T47D (cell line): ENCODE results near the gene SCYGR5.
A peak's percentile ranks its signal among the peaks of the same experiment; 100 is the strongest.

ENCODE experiments used
- DNase-seq, 2 experiments: peaks; one replicate each; pipeline versions ENCODE4 v3.0.0 to v3.0.0-alpha.2; 2011 to 2012; ENCODE audit warnings: low read depth in 1 of 2, low spot score in 1 of 2
- JUND ChIP-seq: IDR thresholded peaks from 2 replicates; pipeline ENCODE4 v1.6.1; 2012; ENCODE audit warnings: low read depth
- in situ Hi-C: cut with HindIII; loops from 2 replicates; pipeline ENCODE4 v1.10.0; 2016; ENCODE audit warnings: low sequenced_read_pairs, low pct_unique_long_range_greater_than_20kb

The SCYGR5 gene

DNA sequence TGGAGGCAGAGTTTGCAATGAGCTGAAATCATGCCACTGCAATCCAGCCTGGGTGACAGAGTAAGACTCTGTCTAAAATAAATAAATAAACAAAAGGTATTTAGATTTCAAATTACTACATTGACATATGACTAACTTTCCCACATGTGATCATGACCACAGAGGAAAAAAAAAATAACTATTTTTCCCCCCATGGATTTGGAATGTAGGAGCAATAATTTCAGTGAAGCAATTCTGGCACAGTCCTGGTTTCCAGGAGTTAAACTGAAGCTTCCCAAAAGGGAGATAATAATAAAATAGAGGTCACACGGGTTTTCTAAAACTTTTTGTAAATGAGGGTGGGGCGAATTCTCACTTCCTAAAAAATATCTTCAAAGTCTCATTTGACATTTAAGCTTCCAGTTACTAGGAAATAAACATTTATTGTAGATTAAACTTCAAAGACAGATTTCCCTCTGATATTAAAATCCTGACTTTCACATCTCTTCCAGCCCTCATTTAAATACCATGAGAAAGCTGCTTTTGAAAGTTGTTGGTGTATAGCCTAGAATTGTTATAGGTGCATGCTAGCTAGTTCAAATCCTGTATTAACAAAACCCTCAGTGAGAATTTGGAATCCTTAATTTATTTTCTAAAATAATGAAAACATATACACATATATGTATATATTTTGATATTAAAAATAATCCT lies 30.5 kb downstream of the SCYGR5 start:
- in situ Hi-C loops: no loop called here
- no peak for DNase-seq
- TF ChIP-seq JUND: no peak

DNA sequence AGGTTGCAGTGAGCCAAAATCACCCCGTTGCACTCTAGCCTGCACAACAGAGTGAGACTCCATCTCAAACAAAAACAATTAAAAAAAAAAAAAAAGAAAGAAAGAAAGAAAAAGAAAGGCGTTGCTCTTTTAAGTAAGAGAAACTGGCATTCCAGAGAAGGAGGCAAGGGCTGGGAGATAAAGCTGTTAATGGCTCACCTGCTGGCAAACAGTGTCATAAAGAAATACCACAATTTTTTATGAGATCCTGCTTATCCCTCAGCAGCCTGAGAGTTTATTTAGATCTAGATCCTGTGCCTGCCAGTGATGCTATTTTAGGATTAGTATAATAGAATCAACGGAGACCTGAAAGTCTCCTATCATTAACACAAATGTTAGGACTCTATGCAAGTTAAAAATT lies 35.0 kb downstream of the SCYGR5 start:
- in situ Hi-C loops: no loop called here
- no peak for TF ChIP-seq JUND
- DNase-seq: no peak

DNA sequence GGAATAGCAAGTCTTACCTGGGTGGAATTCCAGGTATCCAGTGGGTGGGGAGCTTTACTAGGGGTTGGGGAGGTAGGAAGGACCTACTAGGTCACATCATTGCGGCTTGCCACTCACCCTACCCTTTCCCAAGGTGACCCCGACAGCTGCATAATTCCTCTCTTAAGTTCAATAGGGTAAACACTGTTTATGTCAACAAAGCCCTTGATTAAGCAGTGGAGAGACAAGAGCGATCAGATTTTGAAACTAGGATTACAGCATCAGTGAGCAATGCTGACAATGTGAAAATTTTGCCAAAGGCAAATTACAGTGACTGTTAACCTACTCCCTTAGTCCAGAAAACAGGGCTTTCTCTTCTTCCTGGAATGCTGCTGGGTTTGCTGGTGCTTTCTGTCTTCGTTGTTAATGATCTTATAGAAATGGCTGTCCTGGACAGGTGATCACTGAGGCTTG lies 36.7 kb downstream of the SCYGR5 start:
- in situ Hi-C loops: no loop called here
- peak; percentile 33 to 81 for DNase-seq
- peak; percentile 90 for TF ChIP-seq JUND

DNA sequence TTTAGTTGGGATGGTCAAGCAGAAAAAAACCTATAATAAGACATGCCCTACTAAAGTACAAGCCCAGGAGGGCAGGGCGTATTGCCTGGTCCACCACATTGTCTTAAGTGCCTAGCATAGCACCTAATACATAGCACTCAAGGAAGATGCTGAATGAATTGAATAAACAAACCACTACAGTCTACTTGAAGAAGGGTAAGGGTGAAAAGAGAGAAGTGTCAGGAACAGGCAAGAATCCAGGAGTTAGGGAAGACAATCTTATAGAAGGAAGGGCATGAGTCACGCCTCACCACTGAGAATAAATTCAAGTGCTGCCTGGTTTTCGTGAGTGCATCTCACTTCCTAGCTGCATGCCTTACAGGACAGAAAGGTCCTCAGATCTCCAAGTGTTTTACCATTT lies 37.4 kb downstream of the SCYGR5 start:
- no peak for TF ChIP-seq JUND
- in situ Hi-C loops: no loop called here
- DNase-seq: peak in 1 of 2 experiments; percentile 2

DNA sequence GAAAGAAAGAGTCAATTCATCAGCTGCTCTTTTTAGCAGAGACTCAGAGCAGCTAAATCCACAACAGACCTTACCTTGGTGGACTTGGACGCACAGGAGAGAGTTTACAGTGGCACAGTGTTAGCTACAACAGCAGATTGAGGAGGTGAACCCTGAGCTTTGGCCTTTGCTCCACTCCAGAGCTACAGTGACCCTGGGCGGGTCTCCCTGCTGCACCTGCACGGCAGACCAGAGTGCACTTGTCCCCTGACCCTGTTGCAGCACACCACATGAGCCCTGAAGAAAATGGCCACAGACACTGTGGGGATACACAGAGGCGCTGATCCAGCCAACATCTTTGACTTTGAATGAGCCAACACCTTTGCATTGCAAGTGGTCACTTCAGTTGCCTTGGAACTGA lies 40.3 kb downstream of the SCYGR5 start:
- no peak for DNase-seq
- TF ChIP-seq JUND: no peak
- in situ Hi-C loops: no loop called here

DNA sequence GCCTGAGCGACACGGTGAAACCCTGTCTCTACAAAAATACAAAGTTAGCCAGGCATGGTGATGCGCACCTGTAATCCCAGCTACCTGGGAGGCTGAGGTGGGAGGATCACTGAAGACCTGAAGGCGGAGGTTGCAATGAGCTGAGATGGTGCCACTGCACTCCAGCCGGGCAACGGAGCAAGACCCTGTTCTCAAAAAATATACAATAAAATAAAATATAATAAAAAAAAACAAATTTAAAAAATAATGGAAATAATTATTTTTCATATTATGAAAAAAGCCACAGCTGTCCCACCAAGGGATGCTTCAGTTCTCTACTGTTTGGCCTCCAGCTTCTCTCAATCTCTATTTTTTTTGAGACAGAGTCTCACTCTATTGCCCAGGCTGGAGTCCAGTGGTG lies 40.8 kb downstream of the SCYGR5 start:
- TF ChIP-seq JUND: no peak
- DNase-seq: no peak
- in situ Hi-C loops: no loop called here

DNA sequence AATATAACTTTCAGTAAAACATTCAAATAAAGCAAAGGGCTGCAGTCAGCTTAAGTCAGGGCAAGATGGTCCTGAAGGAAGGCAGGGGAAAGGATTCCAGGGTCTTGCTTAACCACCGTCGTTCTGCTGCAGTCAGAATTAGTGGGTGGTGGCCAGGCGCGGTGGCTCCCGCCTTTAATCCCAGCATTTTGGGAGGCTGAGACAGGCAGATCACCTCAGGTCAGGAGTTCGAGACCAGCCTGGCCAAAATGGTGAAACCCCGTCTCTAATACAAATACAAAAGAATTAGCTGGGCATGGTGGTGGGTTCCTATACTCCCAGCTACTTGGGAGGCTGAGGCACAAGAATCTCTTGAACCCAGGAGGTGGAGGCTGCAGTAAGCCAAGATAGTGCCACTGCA lies 44.4 kb downstream of the SCYGR5 start:
- DNase-seq: no peak
- no peak for TF ChIP-seq JUND
- in situ Hi-C loops: no loop called here

DNA sequence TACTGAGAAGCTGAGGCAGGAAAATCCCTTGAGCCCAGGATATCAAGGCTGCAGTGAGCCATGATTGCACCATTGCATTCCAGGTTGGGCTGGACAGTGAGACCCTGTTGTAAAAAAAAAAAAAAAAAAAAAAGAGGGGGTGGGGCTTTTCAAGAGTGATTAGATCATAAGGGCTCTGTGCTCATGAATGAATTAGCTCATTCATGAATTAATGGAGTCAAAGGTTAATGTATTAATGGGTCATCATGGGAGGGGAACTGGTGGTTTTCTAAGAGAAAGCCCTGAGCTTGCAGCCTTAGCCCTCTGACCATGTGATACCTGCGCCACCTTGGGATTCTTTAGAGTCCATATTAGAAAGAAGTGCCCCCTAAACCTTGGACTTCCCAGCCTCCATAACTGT lies 46.7 kb downstream of the SCYGR5 start:
- in situ Hi-C loops: no loop called here
- DNase-seq: no peak
- TF ChIP-seq JUND: no peak

DNA sequence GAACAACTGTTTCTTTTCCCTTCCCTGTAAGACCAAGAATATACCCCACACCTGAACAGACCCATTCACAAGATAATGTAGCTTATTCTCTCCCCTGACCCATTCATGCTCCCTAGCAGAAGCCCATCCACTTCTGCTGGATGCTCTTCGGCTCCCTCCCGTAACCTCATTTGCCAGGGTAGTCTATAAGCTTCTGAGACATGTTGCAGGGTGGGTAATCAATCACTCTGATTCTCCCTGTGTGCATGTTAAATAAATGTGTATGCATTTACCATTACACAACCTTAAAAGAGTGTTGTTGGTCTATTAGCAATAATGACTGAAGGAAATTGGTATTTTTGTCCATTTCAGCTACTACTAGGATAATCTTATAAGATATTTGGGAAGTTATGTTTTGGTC lies 49.9 kb downstream of the SCYGR5 start:
- TF ChIP-seq JUND: no peak
- in situ Hi-C loops: no loop called here
- no peak for DNase-seq
